HAP-1 (cell line): ENCODE measurements around the gene RBMS1.

Experiments
- DNase-seq, 2 experiments: peaks; one replicate each; pipeline ENCODE4 v3.0.0-alpha.2; 2016 to 2020; ENCODE audit warnings: low spot score in 2 of 2
- H3K27me3 ChIP-seq: fragments of 250-450 bp; sonication (Bioruptor Pico); 2 replicates; pipeline ENCODE4 v1.5.1; 2020; ENCODE audit warnings: low read depth, mild to moderate bottlenecking, moderate library complexity
- H3K36me3 ChIP-seq: fragments of 250-450 bp; sonication (Bioruptor Pico); replicated peaks from 2 replicates; pipeline ENCODE4 v1.5.1; 2020; ENCODE audit warnings: mild to moderate bottlenecking
- H3K4me1 ChIP-seq: fragments of 250-450 bp; sonication (Bioruptor Pico); 2 replicates; pipeline ENCODE4 v1.5.1; 2020; ENCODE audit warnings: mild to moderate bottlenecking
- H3K4me3 ChIP-seq: fragments of 250-450 bp; sonication (Bioruptor Pico); 2 replicates; pipeline ENCODE4 v1.5.1; 2020; ENCODE audit warnings: mild to moderate bottlenecking, moderate library complexity
- H3K9me3 ChIP-seq: fragments of 250-450 bp; sonication (Bioruptor Pico); 2 replicates; pipeline ENCODE4 v1.5.1; 2020; ENCODE audit warnings: mild to moderate bottlenecking, moderate library complexity
- in situ Hi-C: fragments of 300-500 bp; cut with MboI; formaldehyde crosslinking; loops from 3 replicates; pipeline ENCODE4 v1.14.3; 2020; ENCODE audit warnings: low sequenced_read_pairs, inconsistent platforms, mixed read lengths

Gene RBMS1

DNA sequence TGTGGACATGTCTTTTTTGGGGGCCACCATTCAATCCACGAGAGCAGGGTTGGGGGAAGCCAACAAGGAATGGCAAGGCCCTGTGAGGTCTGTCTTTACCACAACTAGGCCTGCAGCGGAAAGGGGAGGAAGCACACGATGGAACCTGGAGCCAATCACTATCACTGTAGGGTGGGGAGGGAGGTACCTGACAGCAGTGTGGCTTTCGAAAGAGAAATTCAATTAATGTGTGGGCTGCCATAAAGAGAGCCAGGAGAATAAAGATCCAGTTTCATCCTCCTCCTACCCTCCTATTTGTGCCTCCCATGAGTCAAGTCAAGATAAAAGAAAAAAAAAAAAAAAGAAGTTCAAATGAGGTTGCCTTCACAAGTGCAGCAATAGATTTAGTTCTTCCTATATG is 18.9 kb upstream of the RBMS1 start:
- H3K27me3 ChIP-seq: no peaks in the 10 kb centered on the region
- H3K36me3 ChIP-seq: no peaks in the 10 kb centered on the region
- H3K9me3 ChIP-seq: no peaks in the 10 kb centered on the region
- H3K4me1 ChIP-seq: peaks cover 3% of the 10 kb centered on the region; the same call in 1 of the 2 replicates
- in situ Hi-C loops: no loop called here
- no peak overlapping the region for H3K4me3 ChIP-seq
- DNase-seq: no peak

DNA sequence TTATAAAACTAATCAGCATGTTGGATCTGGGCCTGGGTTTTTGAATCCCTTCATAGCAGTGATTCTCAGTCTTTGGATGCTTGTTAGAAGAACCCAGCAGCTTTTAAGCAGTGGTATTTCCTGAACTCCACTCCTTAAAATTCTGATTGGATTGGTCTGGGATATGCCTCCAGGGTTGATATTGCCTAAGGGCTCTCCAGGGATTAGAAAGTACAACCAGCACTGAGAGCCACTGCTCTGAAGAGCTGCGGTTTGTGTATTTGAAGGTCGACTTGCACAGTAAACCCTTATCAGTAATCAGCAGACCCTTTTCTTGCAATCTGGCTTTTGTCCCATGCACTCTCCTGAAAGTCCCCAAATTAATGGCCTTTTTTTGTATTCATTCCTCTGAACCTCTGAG is 17.0 kb upstream of the RBMS1 start:
- no peaks in the 10 kb centered on the region for H3K36me3 ChIP-seq
- in situ Hi-C loops: no loop called here

DNA sequence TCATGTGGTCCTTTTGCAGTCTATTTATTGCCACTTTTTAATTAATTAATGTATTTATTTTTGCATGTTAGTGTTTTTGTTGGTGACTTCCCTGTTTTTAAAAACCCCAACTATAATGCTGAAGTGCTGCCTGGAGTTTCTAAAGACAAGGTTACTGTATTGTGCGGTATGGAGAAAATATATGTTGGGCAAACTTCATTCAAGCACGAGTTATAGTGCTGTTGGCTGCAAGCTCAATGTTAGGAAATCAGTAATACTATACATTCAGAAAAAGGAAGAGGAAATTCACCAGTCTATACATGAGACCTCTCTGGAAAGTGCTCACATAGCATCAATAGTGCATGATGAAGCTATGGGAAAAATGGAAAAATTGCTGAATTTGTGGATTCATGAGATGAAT is 15.4 kb upstream of the RBMS1 start:
- Histone ChIP-seq H3K4me1 (peaks cover 3% of the 10 kb centered on the region; the same call in 1 of the 2 replicates), H3K9me3 (no peaks in the 10 kb centered on the region), H3K4me3 (no peak overlapping the region), H3K36me3 (no peaks in the 10 kb centered on the region), H3K27me3 (no peaks in the 10 kb centered on the region)
- in situ Hi-C loops: no loop called here
- DNase-seq: no peak

More for the DNA sequence above, 17.0 kb upstream of the RBMS1 start:
- Histone ChIP-seq H3K27me3 (no peaks in the 10 kb centered on the region), H3K4me3 (no peak overlapping the region), H3K9me3 (no peaks in the 10 kb centered on the region), H3K4me1 (peaks cover 3% of the 10 kb centered on the region; the same call in 1 of the 2 replicates)
- DNase-seq: peak; percentile 39 to 57

DNA sequence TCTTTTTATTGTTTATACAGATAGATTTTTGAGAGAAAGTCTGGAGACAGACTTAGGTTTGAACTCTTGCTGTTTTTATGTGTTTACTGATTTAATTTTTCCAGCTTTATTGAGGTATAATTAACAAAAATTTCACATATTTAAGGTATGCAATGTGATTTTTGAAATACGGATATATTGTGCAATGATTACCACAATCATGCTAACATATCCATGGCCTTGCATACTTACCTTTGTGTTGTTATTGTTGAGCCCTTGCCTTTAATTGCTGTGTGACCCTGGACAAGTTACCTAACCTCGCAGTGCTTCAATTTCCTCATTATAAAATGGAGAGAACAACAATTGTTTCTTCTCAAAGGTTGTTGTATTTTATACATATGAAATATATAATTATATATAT is 13.9 kb upstream of the RBMS1 start:
- Histone ChIP-seq H3K4me3 (no peak overlapping the region), H3K4me1 (peaks cover 3% of the 10 kb centered on the region; the same call in 1 of the 2 replicates), H3K36me3 (no peaks in the 10 kb centered on the region), H3K27me3 (no peaks in the 10 kb centered on the region), H3K9me3 (no peaks in the 10 kb centered on the region)
- no peak for DNase-seq
- in situ Hi-C loops: no loop called here

DNA sequence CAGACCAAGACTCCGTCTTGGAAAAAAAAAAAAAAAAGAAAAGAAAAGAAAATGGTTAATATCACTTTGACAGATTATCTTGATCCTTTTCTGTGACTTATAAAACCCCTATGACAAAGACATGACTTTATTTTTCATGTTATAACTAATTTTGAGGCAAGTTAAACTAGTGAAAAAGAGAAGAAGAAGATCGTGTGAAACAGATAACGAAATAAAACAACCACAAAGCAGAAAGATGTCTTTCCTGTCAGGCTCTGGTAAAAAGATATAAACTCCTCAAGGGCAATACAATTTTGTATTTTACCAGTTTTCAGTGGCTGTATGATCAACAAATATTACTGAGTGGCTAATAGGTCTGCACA is 13.4 kb upstream of the RBMS1 start:
- in situ Hi-C loops: no loop called here
- Histone ChIP-seq H3K36me3 (no peaks in the 10 kb centered on the region), H3K4me1 (peaks cover 3% of the 10 kb centered on the region; the same call in 1 of the 2 replicates), H3K27me3 (no peaks in the 10 kb centered on the region), H3K4me3 (no peak overlapping the region), H3K9me3 (no peaks in the 10 kb centered on the region)
- DNase-seq: no peak

DNA sequence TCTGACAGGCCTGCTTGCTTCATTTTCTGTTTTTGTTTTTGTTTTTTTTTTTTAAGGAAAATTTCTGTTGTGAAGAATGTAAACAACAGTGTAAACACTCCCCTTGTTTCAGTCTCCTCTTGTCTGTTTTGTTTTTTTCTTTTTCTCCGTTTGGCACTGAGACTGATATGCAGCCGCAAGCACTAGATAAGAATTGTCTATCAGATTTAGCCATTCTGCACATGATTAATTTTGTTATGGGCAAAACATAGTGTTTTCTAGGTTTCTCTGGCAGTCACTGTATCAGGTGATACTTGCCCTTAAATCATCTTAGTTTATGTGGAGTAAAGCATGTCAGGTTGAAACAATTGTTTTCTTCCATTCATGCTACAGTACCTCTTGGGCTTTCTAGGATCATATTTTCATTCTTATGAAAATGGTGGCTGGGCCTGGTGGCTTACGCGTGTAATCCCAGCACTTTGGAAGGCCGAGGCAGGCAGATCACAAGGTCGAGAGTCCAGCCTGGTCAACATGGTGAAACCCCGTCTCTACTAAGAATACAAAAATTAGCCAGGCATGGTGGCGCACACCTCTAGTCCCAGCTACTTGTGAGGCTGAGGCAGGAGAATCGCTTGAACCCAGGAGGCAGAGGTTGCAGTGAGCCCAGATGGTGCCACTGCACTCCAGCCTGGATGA is 12.9 kb upstream of the RBMS1 start:
- Histone ChIP-seq H3K4me3 (no peak overlapping the region), H3K36me3 (no peaks in the 10 kb centered on the region), H3K9me3 (no peaks in the 10 kb centered on the region), H3K27me3 (no peaks in the 10 kb centered on the region), H3K4me1 (peaks cover 3% of the 10 kb centered on the region; the same call in 1 of the 2 replicates)
- DNase-seq: no peak
- in situ Hi-C loops: no loop called here

DNA sequence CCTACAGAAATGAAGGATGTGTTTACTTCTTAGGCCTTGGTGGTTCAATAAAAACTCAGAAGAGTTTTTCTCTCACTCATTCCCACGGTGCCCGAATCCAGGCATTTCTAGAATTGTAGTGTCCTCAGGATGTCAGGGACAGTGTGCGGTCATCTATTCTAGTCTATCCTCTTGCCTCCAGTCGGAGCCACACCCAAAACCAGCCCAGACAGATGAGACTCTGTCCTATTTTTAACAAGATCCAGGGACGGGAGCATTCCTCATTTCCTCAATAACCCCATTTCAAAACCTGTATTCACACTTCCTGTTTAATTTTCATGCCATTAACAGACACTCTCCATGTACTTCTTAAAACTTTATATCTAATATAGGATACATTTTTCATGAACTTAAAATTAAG is 11.6 kb upstream of the RBMS1 start:
- no peak overlapping the region for H3K4me3 ChIP-seq
- no peaks in the 10 kb centered on the region for H3K36me3 ChIP-seq
- H3K4me1 ChIP-seq: peaks cover 1% of the 10 kb centered on the region
- no peaks in the 10 kb centered on the region for H3K27me3 ChIP-seq
- in situ Hi-C loops: no loop called here
- no peak for DNase-seq
- no peaks in the 10 kb centered on the region for H3K9me3 ChIP-seq

DNA sequence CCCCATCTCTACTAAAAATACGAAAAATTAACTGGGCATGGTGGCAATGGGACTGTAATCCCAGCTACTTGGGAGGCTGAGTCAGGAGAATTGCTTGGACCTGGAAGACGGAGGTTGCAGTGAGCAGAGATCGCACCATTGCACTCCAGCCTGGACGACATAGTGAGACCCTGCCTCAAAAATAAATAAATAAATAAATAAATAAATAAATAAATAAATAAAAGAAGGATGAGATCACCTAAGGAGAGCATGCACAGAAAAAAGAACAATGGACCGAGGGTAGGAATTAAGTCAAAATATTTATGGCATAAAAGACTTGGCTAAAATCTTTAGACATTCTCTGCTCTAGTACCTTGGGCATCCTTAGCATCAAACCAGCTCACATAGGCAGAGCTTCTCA is 8.9 kb upstream of the RBMS1 start:
- Histone ChIP-seq H3K4me3 (no peak overlapping the region), H3K9me3 (no peaks in the 10 kb centered on the region; the same call in 1 of the 2 replicates), H3K4me1 (peaks cover 8% of the 10 kb centered on the region), H3K36me3 (no peaks in the 10 kb centered on the region), H3K27me3 (no peaks in the 10 kb centered on the region)
- no peak for DNase-seq
- in situ Hi-C loops: no loop called here

DNA sequence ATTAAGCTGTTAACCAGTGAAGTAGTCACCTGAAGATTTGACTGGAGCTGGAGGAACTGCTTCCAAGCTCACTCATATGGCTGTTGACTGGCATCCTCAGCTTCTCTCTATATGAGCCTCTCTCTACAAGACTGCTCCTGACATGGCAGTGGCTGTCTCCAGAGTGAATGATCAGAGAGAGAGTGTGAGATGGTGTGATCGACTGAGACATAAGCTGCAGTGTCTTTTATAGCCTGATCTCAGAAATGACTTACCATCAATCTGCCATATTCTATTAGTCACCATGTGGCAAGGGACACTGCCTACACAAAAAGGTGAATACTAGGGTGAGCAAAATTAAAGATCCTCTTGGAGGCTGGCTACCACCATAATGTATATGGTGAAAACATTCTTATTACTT is 7.8 kb upstream of the RBMS1 start:
- no peaks in the 10 kb centered on the region; the same call in 1 of the 2 replicates for H3K9me3 ChIP-seq
- H3K36me3 ChIP-seq: no peaks in the 10 kb centered on the region
- in situ Hi-C loops: no loop called here
- DNase-seq: no peak
- H3K27me3 ChIP-seq: no peaks in the 10 kb centered on the region
- peaks cover 8% of the 10 kb centered on the region for H3K4me1 ChIP-seq
- H3K4me3 ChIP-seq: no peak overlapping the region

DNA sequence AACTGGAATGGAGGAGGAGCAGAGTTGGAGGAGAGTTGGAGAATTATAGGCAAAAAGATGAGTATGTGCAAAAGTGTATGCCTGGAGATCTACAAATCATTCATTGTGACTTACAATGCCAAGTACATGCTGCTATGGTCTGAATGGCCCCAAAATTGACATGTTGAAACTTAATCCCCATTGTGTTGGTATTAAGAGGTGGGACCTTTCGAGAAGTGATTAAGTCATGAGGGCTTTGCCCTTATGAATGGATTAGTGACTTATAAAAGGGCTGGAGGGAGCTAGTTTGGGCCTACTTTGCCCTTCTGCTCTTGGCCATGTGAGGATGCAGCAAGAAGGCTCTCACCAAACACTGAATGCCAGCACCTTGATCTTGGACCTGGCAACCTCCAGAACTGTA is 6.3 kb upstream of the RBMS1 start:
- H3K36me3 ChIP-seq: no peaks in the 10 kb centered on the region

DNA sequence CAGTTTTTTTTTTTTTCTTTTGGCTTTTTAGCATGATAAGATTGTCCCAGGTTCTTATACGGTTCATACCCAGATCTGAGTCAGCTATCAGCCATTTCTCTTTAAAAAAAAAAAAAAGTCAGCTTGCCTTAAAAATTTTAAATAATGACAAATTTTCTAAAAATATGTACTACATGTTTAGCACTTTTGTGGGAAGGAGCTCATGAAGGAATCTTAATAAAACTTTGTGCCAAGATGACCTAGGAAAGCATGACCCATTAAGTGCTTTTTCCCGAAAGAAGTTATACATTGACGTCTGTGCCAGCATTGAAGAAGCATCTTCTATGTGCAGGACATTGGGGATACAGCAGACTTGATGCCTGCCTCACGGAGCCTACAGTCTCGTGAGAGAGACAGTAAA is 4.5 kb upstream of the RBMS1 start:
- Histone ChIP-seq H3K27me3 (no peaks in the 10 kb centered on the region), H3K36me3 (no peaks in the 10 kb centered on the region), H3K9me3 (no peaks in the 10 kb centered on the region; the same call in 1 of the 2 replicates), H3K4me3 (no peak overlapping the region), H3K4me1 (peaks cover 13% of the 10 kb centered on the region)
- in situ Hi-C loops: no loop called here
- no peak for DNase-seq

More for the DNA sequence above, 6.3 kb upstream of the RBMS1 start:
- Histone ChIP-seq H3K9me3 (no peaks in the 10 kb centered on the region; the same call in 1 of the 2 replicates), H3K27me3 (no peaks in the 10 kb centered on the region), H3K4me1 (peaks cover 8% of the 10 kb centered on the region), H3K4me3 (no peak overlapping the region)
- peak; percentile 42 to 88 for DNase-seq
- in situ Hi-C loops: no loop called here

DNA sequence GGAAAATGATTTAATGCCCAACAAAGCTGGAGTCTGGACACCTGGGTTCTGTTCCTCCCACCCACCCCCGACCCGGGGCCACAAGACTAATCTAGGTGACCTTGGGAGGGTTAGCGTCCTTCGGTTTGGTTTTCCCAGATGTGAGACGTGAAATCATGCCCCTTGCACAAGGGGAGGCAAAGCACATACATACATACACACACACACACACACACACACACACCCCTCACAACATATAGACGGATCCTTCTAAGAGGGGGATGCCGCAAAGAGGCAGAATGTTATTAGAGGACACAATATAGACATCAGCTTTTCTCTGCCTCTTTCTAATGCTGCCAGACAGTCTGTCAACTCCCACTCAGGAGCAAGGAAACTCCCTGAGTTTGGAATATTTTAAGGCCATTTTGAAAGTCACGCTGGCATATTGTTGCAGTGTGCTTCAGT is 616 bp upstream of the RBMS1 start:
- in situ Hi-C loops: no loop called here
- H3K4me3 ChIP-seq: peak overlapping the region; percentile 70
- H3K4me1 ChIP-seq: peaks cover 18% of the 10 kb centered on the region
- H3K36me3 ChIP-seq: no peaks in the 10 kb centered on the region
- DNase-seq: no peak
- H3K9me3 ChIP-seq: no peaks in the 10 kb centered on the region; the same call in 1 of the 2 replicates
- H3K27me3 ChIP-seq: no peaks in the 10 kb centered on the region

DNA sequence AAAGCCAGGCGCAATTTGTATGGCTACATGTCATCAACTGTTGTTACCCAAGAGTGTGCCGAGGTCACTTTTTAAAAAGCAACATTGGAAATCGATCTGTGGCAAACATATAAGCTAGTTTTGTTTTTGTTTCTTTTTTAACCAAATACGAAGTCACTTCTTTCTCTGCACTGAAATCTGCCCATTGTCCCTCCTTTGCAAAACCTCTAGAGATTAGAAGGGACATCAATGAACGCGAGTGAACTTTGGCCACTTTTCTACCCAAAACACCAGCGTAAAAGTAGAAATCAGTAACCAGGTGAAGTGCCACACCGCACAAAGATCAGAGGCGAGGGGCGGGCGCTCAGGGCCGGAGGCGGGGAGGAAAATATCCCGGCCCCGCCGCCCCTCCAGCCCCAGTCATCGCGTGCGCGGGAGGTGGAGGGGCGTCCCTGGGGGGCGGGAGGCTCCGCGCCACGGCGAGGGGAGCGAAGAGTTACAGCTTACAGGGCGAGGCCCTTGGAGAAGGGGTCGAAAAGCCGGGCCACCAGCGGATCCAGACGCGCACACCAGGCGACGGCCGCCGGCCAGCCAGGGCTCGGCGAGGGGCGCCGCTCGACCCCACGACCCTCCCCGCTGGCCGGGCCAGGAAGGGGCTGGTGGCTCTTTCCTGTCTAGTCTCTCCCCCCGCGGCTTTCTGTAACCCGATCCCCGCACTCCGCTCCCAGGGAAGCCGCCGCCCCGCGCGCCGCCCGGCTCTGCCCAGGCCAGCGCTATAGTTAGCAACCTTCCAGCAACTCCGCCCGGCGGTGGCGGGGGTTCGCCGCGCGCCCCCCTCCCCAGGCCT is 993 bp downstream of the RBMS1 start:
- H3K27me3 ChIP-seq: no peaks in the 10 kb centered on the region
- peaks cover 20% of the 10 kb centered on the region for H3K4me1 ChIP-seq
- peak overlapping the region; percentile 70 for H3K4me3 ChIP-seq
- in situ Hi-C loops: no loop called here
- H3K36me3 ChIP-seq: no peaks in the 10 kb centered on the region
- DNase-seq: peak; percentile 61 to 81
- H3K9me3 ChIP-seq: no peaks in the 10 kb centered on the region; the same call in 1 of the 2 replicates

DNA sequence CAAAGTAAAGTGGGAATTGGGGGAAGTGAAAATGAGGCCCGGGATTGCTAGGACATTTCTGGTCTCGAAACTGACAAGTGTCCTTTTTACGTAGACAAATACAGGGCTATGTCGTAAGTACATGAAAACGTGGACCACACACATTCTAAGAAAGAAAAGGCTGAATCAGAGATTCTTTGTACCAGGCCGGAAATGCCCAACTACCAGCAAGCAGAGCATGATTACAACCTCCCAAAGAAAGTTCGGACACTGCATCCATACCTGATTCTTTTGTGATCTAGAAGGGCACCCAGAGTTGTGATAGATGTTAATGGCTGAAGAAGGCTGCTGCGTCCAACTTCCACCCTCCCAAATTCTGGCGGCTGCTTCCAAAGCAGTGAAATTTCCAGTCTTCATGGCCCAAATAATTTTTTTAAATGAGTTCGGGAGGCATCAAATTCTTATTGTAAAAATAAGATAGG is 1.7 kb downstream of the RBMS1 start:
- H3K4me3 ChIP-seq: peak overlapping the region; percentile 70
- DNase-seq: no peak
- no peaks in the 10 kb centered on the region for H3K36me3 ChIP-seq
- in situ Hi-C loops: no loop called here
- no peaks in the 10 kb centered on the region for H3K9me3 ChIP-seq
- no peaks in the 10 kb centered on the region for H3K27me3 ChIP-seq
- peaks cover 20% of the 10 kb centered on the region for H3K4me1 ChIP-seq
